Cerebellar cortex (tissue), 1 donor: ENCODE data around the gene GABRR3.

Experiments used
- DNase-seq: peaks from one replicate; pipeline ENCODE4 v3.0.0-alpha.2; 2015; ENCODE audit warnings: low spot score

The GABRR3 gene

GRCh38 chr3:97988784-97989568 lies 46.1 kb downstream of the GABRR3 start:
- DNase-seq: no peak

GRCh38 chr3:97987306-97987705 lies 47.8 kb downstream of the GABRR3 start:
- DNase-seq: no peak

- no peak for DNase-seq
Measured at GRCh38 chr3:97983933-97984491, 51.1 kb downstream of the GABRR3 start.

GRCh38 chr3:97981886-97982285 lies 53.2 kb downstream of the GABRR3 start:
- DNase-seq: no peak

- DNase-seq: peak; percentile 8
Measured at GRCh38 chr3:97979610-97980009, 55.5 kb downstream of the GABRR3 start.

GRCh38 chr3:97975466-97975865 lies 59.6 kb downstream of the GABRR3 start:
- DNase-seq: no peak

GRCh38 chr3:97974996-97975395 lies 60.1 kb downstream of the GABRR3 start:
- no peak for DNase-seq

- DNase-seq: no peak
Measured at GRCh38 chr3:97972976-97973375, 62.1 kb downstream of the GABRR3 start.

- DNase-seq: peak; percentile 67
Measured at GRCh38 chr3:97971679-97972567, 63.2 kb downstream of the GABRR3 start, which contains the start of gene RIOX2. TSS of gene RIOX2 (minus strand) at chr3:97972431. CDS start at chr3:97967593, 4,838 bp downstream.

GRCh38 chr3:97970956-97971620 lies 64.0 kb downstream of the GABRR3 start:
- DNase-seq: peak; percentile 25

- peak; percentile 20 for DNase-seq
Measured at GRCh38 chr3:97970156-97970555, 65.0 kb downstream of the GABRR3 start.

GRCh38 chr3:97969541-97969940 lies 65.6 kb downstream of the GABRR3 start:
- DNase-seq: no peak

- no peak for DNase-seq
Measured at GRCh38 chr3:97968376-97968775, 66.7 kb downstream of the GABRR3 start.

GRCh38 chr3:97967966-97968365 lies 67.1 kb downstream of the GABRR3 start:
- DNase-seq: no peak

GRCh38 chr3:97960993-97961766 lies 73.9 kb downstream of the GABRR3 start:
- DNase-seq: no peak

GRCh38 chr3:97960551-97960950 lies 74.6 kb downstream of the GABRR3 start:
- no peak for DNase-seq

GRCh38 chr3:97959872-97960271 lies 75.2 kb downstream of the GABRR3 start:
- no peak for DNase-seq

GRCh38 chr3:97958796-97959195 lies 76.3 kb downstream of the GABRR3 start:
- no peak for DNase-seq

GRCh38 chr3:97958396-97958795 lies 76.7 kb downstream of the GABRR3 start:
- no peak for DNase-seq

GRCh38 chr3:97957617-97958311 lies 77.4 kb downstream of the GABRR3 start:
- no peak for DNase-seq

- no peak for DNase-seq
Measured at GRCh38 chr3:97956051-97956450, 79.1 kb downstream of the GABRR3 start.
